ENCODE data around the gene PMAIP1.
A peak's percentile ranks its signal among the peaks of the same experiment; 100 is the strongest.
"Not testable (repeated sequence)": the region's sequence is repeated elsewhere in the genome, so short reads cannot be mapped to it uniquely, and the experiment has no call there.

The PMAIP1 gene

GRCh38 chr18:59899298-59900221, at the start of gene PMAIP1:
TSS of gene PMAIP1 (plus strand) at chr18:59899996. CDS start at chr18:59900178, 182 bp downstream.
- DNase-seq (ENCODE audit: low read depth, low spot score), result peak; percentile 69
- CTCF ChIA-PET, result interaction anchor here (0.7 to 2.1 kb wide), 5 partner anchors 26 to 651 kb away, joined by 3 to 4 read pairs (median 3); no protein-coding TSS in a partner anchor

GRCh38 chr18:59851784-59852399, 47.9 kb upstream of the PMAIP1 start:
- H3K4me3 ChIP-seq (ENCODE audit: low read depth, low read length), result no peak overlapping the region
- CTCF ChIA-PET, result interaction anchor here (2.2 to 2.3 kb wide), 2 partner anchors 12 to 15 kb away, joined by 15 to 20 read pairs; no protein-coding TSS in a partner anchor
- DNase-seq (ENCODE audit: low read depth, low spot score), result no peak
- POLR2A ChIA-PET, result no interaction called here
- TF ChIP-seq CTCF (IDR thresholded peaks at IDR 0.05; ENCODE audit: insufficient read depth, low read length, missing control alignments), result no peak

More at GRCh38 chr18:59899298-59900221, at the start of gene PMAIP1:
- peak within 1 kb of the TSS; percentile 79 for H3K4me3 ChIP-seq (ENCODE audit: low read depth, low read length)
- POLR2A ChIA-PET, result interaction anchor here (0.6 to 2.8 kb wide), 30 partner anchors 11 to 1456 kb away, joined by 3 to 20 read pairs (median 3); no protein-coding TSS in a partner anchor
- TF ChIP-seq CTCF (IDR thresholded peaks at IDR 0.05; ENCODE audit: insufficient read depth, low read length, missing control alignments), result no peak

GRCh38 chr18:59852548-59852947, 47.2 kb upstream of the PMAIP1 start:
- no peak overlapping the region for H3K4me3 ChIP-seq (ENCODE audit: low read depth, low read length)
- ChIA-PET CTCF (interaction anchor here (1.5 kb wide), 1 partner anchor 15 kb away, joined by 4 read pairs; no protein-coding TSS in a partner anchor), POLR2A (no interaction called here)
- no peak for TF ChIP-seq CTCF (IDR thresholded peaks at IDR 0.05; ENCODE audit: insufficient read depth, low read length, missing control alignments)
- no peak for DNase-seq (ENCODE audit: low read depth, low spot score)

GRCh38 chr18:59853380-59853779, 46.4 kb upstream of the PMAIP1 start:
- H3K4me3 ChIP-seq (ENCODE audit: low read depth, low read length), result no peak overlapping the region
- CTCF ChIA-PET, result interaction anchor here (1.5 kb wide), 1 partner anchor 16 kb away, joined by 4 read pairs; no protein-coding TSS in a partner anchor
- no peak for DNase-seq (ENCODE audit: low read depth, low spot score)
- no peak for TF ChIP-seq CTCF (IDR thresholded peaks at IDR 0.05; ENCODE audit: insufficient read depth, low read length, missing control alignments)
- POLR2A ChIA-PET, result no interaction called here

GRCh38 chr18:59853988-59854387, 45.8 kb upstream of the PMAIP1 start:
- CTCF ChIA-PET, result interaction anchor here (1.1 kb wide), 1 partner anchor 31 kb away, joined by 3 read pairs; no protein-coding TSS in a partner anchor
- DNase-seq (ENCODE audit: low read depth, low spot score); POLR2A ChIA-PET; H3K4me3 ChIP-seq (ENCODE audit: low read depth, low read length): not testable (repeated sequence)

- no peak for DNase-seq (ENCODE audit: low read depth, low spot score)
- no peak for TF ChIP-seq CTCF (IDR thresholded peaks at IDR 0.05; ENCODE audit: insufficient read depth, low read length, missing control alignments)
- POLR2A ChIA-PET, result interaction anchor here (0.9 to 1.2 kb wide), 2 partner anchors 21 to 40 kb away, joined by 3 read pairs; no protein-coding TSS in a partner anchor
- CTCF ChIA-PET, result interaction anchor here (0.7 to 1.3 kb wide), 2 partner anchors 10 to 401 kb away, joined by 3 to 4 read pairs; no protein-coding TSS in a partner anchor
- no peak overlapping the region for H3K4me3 ChIP-seq (ENCODE audit: low read depth, low read length)
Measured at GRCh38 chr18:59861009-59861408, 38.8 kb upstream of the PMAIP1 start.

Data from AG04449 (cell line).